Kidney epithelial cell (primary cell): ENCODE measurements around the gene RAI1. TPM values are rescaled to one million over a fixed set of nuclear protein-coding genes. Genes with fewer than 3 reads are reported as not detected.
"Not testable (repeated sequence)": the region's sequence is repeated elsewhere in the genome, so short reads cannot be mapped to it uniquely, and the experiment has no call there.

Experiments used
- DNase-seq: peaks from one replicate; pipeline ENCODE4 v3.0.0-alpha.2; 2010; ENCODE audit warnings: low read depth
- H3K27me3 ChIP-seq: 2 replicates; pipeline ENCODE4 v1.6.0; 2011; ENCODE audit warnings: low read length; ENCODE audit not compliant: control insufficient read depth, insufficient read depth
- H3K36me3 ChIP-seq: 2 replicates; pipeline ENCODE4 v1.5.1; 2011; ENCODE audit warnings: low read length; ENCODE audit not compliant: control insufficient read depth, insufficient read depth
- H3K4me3 ChIP-seq: 2 replicates; pipeline ENCODE4 v1.5.1; 2011; ENCODE audit warnings: low read depth, mild to moderate bottlenecking, control low read depth, low read length
- total RNA-seq: library from RNA; depleted of rRNA; stranded (reverse); fragments of >200 nt; gene quantifications from 2 replicates; pipeline ENCODE4 v1.2.3, GENCODE V29; 2015
- TF ChIP-seq, protein P1 (sequence below): IDR thresholded peaks from 2 replicates; pipeline ENCODE4 v1.5.1; 2011; ENCODE audit warnings: mild to moderate bottlenecking, moderate library complexity, low read length, control low read depth, inconsistent platforms; ENCODE audit not compliant: insufficient read depth, poor library complexity, severe bottlenecking

Gene RAI1
- total RNA-seq, 1 donor from 2014 or later, result 31.3 TPM

DNA sequence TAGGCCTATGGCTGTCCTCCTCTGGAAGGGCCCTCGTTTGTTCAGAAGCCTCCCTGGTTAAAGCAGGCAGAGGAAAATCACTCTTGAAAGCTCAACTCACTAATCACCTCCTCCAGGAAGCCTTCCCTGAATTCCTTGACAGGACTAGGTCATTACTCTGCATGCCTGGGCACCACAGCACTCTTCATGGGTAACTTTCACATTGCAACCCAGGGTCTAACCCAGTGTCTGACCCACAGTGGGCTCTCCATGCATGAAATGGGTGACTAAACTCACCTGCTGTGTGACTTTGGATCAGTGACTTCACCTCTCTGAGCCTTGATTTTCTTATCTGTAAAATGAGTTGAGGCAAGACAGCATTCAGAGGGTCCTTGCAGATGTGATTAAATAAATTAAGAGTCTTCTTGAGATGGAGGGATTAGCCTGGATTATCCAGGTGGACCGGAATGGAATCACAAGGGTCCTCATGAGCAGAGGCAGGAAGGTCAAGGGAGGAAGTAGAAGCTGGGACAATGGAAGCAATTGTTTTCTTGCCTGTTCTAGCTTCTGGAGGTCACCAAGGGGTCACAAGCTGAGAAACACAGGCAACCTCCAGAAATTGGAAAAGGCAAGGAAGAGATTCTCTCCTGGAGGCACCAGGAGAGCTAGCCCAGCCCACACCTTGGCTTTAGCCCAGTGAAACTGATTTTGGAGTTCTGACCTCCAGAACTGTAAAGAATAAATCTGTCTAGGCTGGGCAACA, 3.8 kb upstream of the RAI1 start:
- no peaks in the 10 kb centered on the region for H3K27me3 ChIP-seq
- TF ChIP-seq, protein P1, sequence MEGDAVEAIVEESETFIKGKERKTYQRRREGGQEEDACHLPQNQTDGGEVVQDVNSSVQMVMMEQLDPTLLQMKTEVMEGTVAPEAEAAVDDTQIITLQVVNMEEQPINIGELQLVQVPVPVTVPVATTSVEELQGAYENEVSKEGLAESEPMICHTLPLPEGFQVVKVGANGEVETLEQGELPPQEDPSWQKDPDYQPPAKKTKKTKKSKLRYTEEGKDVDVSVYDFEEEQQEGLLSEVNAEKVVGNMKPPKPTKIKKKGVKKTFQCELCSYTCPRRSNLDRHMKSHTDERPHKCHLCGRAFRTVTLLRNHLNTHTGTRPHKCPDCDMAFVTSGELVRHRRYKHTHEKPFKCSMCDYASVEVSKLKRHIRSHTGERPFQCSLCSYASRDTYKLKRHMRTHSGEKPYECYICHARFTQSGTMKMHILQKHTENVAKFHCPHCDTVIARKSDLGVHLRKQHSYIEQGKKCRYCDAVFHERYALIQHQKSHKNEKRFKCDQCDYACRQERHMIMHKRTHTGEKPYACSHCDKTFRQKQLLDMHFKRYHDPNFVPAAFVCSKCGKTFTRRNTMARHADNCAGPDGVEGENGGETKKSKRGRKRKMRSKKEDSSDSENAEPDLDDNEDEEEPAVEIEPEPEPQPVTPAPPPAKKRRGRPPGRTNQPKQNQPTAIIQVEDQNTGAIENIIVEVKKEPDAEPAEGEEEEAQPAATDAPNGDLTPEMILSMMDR, result no peak
- H3K4me3 ChIP-seq, result no peak overlapping the region
- DNase-seq, result no peak
- H3K36me3 ChIP-seq, result no peaks in the 10 kb centered on the region

GRCh38 chr17:17678063-17678699, 3.1 kb upstream of the RAI1 start:
- not testable (repeated sequence) for H3K4me3 ChIP-seq, H3K36me3 ChIP-seq, H3K27me3 ChIP-seq, DNase-seq

- Histone ChIP-seq H3K36me3 (no peaks in the 10 kb centered on the region), H3K27me3 (no peaks in the 10 kb centered on the region), H3K4me3 (no peak overlapping the region)
- no peak for DNase-seq
- TF ChIP-seq, protein P1, result no peak
Measured at GRCh38 chr17:17679243-17679642, 2.0 kb upstream of the RAI1 start.

DNA sequence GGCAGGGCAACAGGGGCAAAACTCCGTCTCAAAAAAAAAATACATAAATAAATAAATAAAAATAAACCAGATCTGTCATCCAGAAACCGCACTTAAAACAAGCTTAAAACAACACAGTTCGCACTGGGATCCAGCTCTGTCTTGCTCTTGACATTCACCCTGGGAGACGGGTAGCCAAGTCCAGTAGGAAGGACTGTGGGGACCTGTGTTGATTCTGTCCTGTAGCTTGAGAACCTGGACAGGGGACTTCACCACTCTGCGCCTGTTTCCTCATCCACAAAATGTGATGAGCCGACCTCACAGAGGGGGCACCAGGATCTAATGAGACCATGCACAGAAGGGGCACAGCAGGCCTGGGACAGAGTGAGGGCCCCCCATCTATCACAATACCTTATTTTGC, 1.5 kb upstream of the RAI1 start:
- H3K27me3 ChIP-seq, result no peaks in the 10 kb centered on the region
- H3K36me3 ChIP-seq, result no peaks in the 10 kb centered on the region
- H3K4me3 ChIP-seq, result no peak overlapping the region
- TF ChIP-seq, protein P1, result no peak
- DNase-seq, result no peak

- no peaks in the 10 kb centered on the region for H3K27me3 ChIP-seq
- H3K4me3 ChIP-seq, result no peak overlapping the region
- no peaks in the 10 kb centered on the region for H3K36me3 ChIP-seq
- no peak for DNase-seq
- TF ChIP-seq, protein P1, result no peak
Measured at GRCh38 chr17:17680477-17681186, 626 bp upstream of the RAI1 start.

DNA sequence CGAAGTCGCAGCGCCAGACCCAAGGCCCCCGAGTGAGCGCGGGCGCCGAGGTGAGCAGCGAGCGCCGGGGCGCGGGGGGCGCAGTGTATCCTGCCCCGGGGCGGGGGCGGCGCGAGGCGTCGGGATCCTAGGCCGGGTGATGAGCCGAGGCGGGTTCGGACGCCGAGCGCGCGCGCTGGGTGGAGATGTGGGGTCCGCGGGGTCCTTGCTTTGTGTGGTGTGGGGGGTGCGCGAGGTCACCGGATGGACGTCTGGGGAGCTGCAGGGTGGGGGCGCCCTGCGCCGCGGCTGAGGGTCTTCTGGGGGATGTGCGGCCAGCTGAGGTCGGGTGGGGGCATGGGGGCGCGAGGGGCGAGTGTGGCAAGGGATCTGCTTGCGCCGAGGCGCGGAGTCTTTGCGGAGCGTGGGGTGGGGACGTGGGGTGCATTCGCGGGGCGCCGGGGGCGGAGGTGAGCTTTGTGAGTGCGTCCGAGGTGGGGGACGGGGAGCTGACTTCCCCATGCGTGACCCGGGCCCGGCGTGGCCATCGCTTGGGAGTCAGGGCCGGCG, 560 bp downstream of the RAI1 start:
- no peak for DNase-seq
- TF ChIP-seq, protein P1, result no peak
- no peaks in the 10 kb centered on the region for H3K36me3 ChIP-seq
- no peaks in the 10 kb centered on the region for H3K27me3 ChIP-seq
- H3K4me3 ChIP-seq, result peak overlapping the region; percentile 89
